ENCODE measurements around the gene CYSRT1. TPM values are rescaled to one million over a fixed set of nuclear protein-coding genes. Genes with fewer than 3 reads are reported as not detected.

Gene CYSRT1
- total and polyA plus RNA-seq, 2 donors (not counting 3 experiments of a cell fraction or from before 2014, with no cell fraction given): 0.44 to 1.1 TPM

DNA sequence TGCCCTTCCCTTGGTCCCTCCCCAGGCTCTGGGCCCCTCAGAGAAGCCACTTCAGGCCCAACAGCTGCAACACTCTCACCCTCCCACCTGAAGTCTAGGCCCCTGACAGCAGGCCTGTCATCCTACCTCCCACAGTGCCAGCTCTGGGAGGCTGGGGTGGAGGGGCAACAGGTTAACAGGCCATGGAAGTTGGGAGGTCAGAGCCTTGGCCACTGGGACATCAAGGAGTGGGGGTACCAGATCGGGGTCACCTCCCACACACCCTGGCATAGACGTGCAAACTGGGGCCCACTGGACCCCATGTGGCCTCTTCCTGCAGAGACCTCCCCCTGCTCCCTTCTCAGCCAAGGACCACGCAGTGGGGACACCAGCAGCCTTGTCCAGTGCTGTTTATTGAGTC is 33.7 kb upstream of the CYSRT1 start:
- Histone ChIP-seq H3K9ac (replicated peaks; ENCODE audit: extremely low read depth, insufficient read depth, low read length) (no peak overlapping the region), H4K20me1 (replicated peaks; ENCODE audit: control insufficient read depth, extremely low read depth, insufficient read depth, low read length) (no peaks in the 10 kb centered on the region), H3K4me1 (ENCODE audit: control insufficient read depth, extremely low read depth, insufficient read depth, low read length) (peaks cover 17% of the 10 kb centered on the region), H3K27ac (ENCODE audit: insufficient read depth, low read depth, low read length) (no peak overlapping the region), H3K9me1 (replicated peaks; ENCODE audit: control insufficient read depth, extremely low read depth, insufficient read depth, low read length) (no peaks in the 10 kb centered on the region), H3K79me2 (ENCODE audit: control insufficient read depth, insufficient read depth, low read length) (peaks cover 31% of the 10 kb centered on the region), H2AFZ (ENCODE audit: low read depth, low read length) (no peak overlapping the region), H3K9me3 (replicated peaks; ENCODE audit: control insufficient read depth, insufficient read depth, low read length) (no peaks in the 10 kb centered on the region), H3K4me2 (ENCODE audit: insufficient read depth, low read length) (no peak overlapping the region), H3K36me3 (ENCODE audit: control insufficient read depth in 2 of 2, extremely low read depth in 1 of 2, insufficient read depth in 2 of 2, low read length in 2 of 2) (peaks cover 0 to 16% of the 10 kb centered on the region in 2 experiments), H3K27me3 (ENCODE audit: control insufficient read depth in 2 of 2, insufficient read depth in 2 of 2, low read length in 2 of 2) (no peaks in the 10 kb centered on the region), H3K4me3 (replicated peaks in 1 of 3; ENCODE audit: insufficient read depth in 1 of 3, low read depth in 1 of 3, low read length in 3 of 3) (no peak overlapping the region)
- intact Hi-C loops (cut with micrococcal nuclease): no loop called here
- POLR2A ChIA-PET: no interaction called here
- no TSS peak for BruUV-seq (replicated peaks)
- dilution Hi-C loops (cut with MboI; ENCODE audit: extremely low pct_ligation_motif_present, low sequenced_read_pairs): no loop called here
- DNase-seq (ENCODE audit: low read depth, low spot score) (no peak), FAIRE-seq (no peak)
- TF ChIP-seq POLR2AphosphoS5 (IDR thresholded peaks at IDR 0.05; ENCODE audit: insufficient read depth, low read depth, low read length) (no peak), EZH2 (IDR thresholded peaks at IDR 0.05; ENCODE audit: borderline replicate concordance, low read depth, low read length, severe bottlenecking) (no peak), GATA2 (IDR thresholded peaks at IDR 0.05; ENCODE audit: insufficient read depth, insufficient read length, low read depth, low read length) (no peak), JUN (IDR thresholded peaks at IDR 0.05; ENCODE audit: borderline replicate concordance, insufficient read depth, insufficient read length, low read depth) (no peak), POLR2A (IDR thresholded peaks at IDR 0.05; ENCODE audit: low read depth, low read length) (no peak), FOS (IDR thresholded peaks at IDR 0.05; ENCODE audit: borderline replicate concordance, insufficient read depth, low read length) (no peak), MYC (IDR thresholded peaks at IDR 0.05; ENCODE audit: low read depth, low read length) (no peak)
- TF ChIP-seq, protein P1, sequence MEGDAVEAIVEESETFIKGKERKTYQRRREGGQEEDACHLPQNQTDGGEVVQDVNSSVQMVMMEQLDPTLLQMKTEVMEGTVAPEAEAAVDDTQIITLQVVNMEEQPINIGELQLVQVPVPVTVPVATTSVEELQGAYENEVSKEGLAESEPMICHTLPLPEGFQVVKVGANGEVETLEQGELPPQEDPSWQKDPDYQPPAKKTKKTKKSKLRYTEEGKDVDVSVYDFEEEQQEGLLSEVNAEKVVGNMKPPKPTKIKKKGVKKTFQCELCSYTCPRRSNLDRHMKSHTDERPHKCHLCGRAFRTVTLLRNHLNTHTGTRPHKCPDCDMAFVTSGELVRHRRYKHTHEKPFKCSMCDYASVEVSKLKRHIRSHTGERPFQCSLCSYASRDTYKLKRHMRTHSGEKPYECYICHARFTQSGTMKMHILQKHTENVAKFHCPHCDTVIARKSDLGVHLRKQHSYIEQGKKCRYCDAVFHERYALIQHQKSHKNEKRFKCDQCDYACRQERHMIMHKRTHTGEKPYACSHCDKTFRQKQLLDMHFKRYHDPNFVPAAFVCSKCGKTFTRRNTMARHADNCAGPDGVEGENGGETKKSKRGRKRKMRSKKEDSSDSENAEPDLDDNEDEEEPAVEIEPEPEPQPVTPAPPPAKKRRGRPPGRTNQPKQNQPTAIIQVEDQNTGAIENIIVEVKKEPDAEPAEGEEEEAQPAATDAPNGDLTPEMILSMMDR (IDR thresholded peaks at IDR 0.05; ENCODE audit: extremely low read depth in 1 of 2, insufficient read depth in 1 of 2, low read depth in 1 of 2, low read length in 2 of 2): no peak
- TF ChIP-seq, protein P2, sequence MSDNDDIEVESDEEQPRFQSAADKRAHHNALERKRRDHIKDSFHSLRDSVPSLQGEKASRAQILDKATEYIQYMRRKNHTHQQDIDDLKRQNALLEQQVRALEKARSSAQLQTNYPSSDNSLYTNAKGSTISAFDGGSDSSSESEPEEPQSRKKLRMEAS (IDR thresholded peaks at IDR 0.05; ENCODE audit: insufficient read depth, insufficient read length): no peak
- CTCF ChIA-PET: no interaction called here
